Subcutaneous adipose tissue (tissue), 4 donors: ENCODE data around the gene SHISAL1. TPM values are rescaled to one million over a fixed set of nuclear protein-coding genes. Genes with fewer than 3 reads are reported as not detected.

Source experiments
- CTCF ChIP-seq: fragments of 450-650 bp; IDR thresholded peaks from one replicate; pipeline ENCODE4 v1.5.1; 2016; ENCODE audit warnings: low read depth, mild to moderate bottlenecking, control low read depth, antibody characterized with exemption, moderate library complexity
- total RNA-seq, 4 donors: library from RNA; depleted of rRNA; stranded (reverse); fragments of >200 nt; gene quantifications; one replicate each; pipeline ENCODE4 v1.1.0, GENCODE V29; 2016

SHISAL1 gene
- total RNA-seq, 4 donors from 2014 or later, result 0.34 to 0.49 (median 0.44) TPM; not detected in 1

- TF ChIP-seq CTCF, result no peak
Observed at GRCh38 chr22:44341431-44342346, 28.9 kb upstream of the SHISAL1 start.

GRCh38 chr22:44340271-44341239 is 27.8 kb upstream of the SHISAL1 start:
- no peak for TF ChIP-seq CTCF

- TF ChIP-seq CTCF, result no peak
Observed at GRCh38 chr22:44338906-44339305, 26.2 kb upstream of the SHISAL1 start.

GRCh38 chr22:44338177-44338810 is 25.5 kb upstream of the SHISAL1 start:
- TF ChIP-seq CTCF, result no peak

- no peak for TF ChIP-seq CTCF
Observed at GRCh38 chr22:44337678-44338004, 24.9 kb upstream of the SHISAL1 start.

GRCh38 chr22:44336962-44337677 is 24.4 kb upstream of the SHISAL1 start:
- TF ChIP-seq CTCF, result no peak
